NOMO-1 treated with DMSO at 0.1 percent for 48 hours (cell line): Measurements from ENCODE around the gene TICAM2.

ENCODE experiments used
- DNase-seq: peaks from one replicate; lab custom pipeline; 2025; ENCODE audit not compliant: unreplicated experiment; lab: John Stamatoyannopoulos, UW

The TICAM2 gene

DNA sequence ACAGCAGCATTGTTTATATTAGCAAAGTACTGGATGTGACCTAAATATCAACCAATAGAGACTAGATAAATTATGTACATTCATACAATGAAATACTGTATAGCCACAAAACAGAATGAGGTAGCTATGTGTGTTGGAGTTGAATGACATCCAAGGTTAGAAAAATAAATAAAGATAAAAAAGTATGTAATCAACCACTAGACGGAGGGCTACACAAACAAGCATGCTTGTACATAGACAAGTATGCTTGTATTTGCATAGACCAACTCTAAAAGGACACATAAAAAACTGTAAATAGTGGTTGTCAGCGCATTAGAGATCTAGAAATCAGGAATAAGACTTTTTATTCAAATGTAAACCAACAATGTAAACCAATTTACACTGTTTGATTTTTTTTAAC, 60.7 kb downstream of the TICAM2 start:
- no peak for DNase-seq

- DNase-seq, result no peak
Observed at GRCh38 chr5:115535479-115536035, 66.7 kb downstream of the TICAM2 start.

- no peak for DNase-seq
Observed at GRCh38 chr5:115532517-115532916, 69.8 kb downstream of the TICAM2 start.

GRCh38 chr5:115531787-115532367, 70.4 kb downstream of the TICAM2 start:
- no peak for DNase-seq

GRCh38 chr5:115531380-115531779, 70.9 kb downstream of the TICAM2 start:
- no peak for DNase-seq

- no peak for DNase-seq
Observed at GRCh38 chr5:115530426-115530825, 71.9 kb downstream of the TICAM2 start.
